GM10248 (cell line): ENCODE measurements around the gene ATF5.

Experiments
- CTCF ChIA-PET: fragments of 300-600 bp; sonication (Branson Sonifier 250); formaldehyde crosslinking; extraction: SDS; loops from one replicate; lab custom pipeline; 2021; ENCODE audit warnings: antibody characterized with exemption; lab: Yijun Ruan, JAX
- POLR2A ChIA-PET: fragments of 350-650 bp; sonication (Branson Sonifier 250); formaldehyde crosslinking; extraction: SDS; loops from one replicate; lab custom pipeline; 2020; ENCODE audit warnings: antibody characterized with exemption; lab: Yijun Ruan, JAX
- DNase-seq: peaks from one replicate; pipeline ENCODE4 v3.0.0; 2012; ENCODE audit errors: extremely low spot score
- TF ChIP-seq, protein P1 (sequence below): IDR thresholded peaks from 2 replicates; pipeline ENCODE4 v1.5.1; 2012; ENCODE audit warnings: mild to moderate bottlenecking, low read depth; ENCODE audit errors: extremely low read depth, missing control alignments, control extremely low read depth

The ATF5 gene, protein sequence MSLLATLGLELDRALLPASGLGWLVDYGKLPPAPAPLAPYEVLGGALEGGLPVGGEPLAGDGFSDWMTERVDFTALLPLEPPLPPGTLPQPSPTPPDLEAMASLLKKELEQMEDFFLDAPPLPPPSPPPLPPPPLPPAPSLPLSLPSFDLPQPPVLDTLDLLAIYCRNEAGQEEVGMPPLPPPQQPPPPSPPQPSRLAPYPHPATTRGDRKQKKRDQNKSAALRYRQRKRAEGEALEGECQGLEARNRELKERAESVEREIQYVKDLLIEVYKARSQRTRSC

DNA sequence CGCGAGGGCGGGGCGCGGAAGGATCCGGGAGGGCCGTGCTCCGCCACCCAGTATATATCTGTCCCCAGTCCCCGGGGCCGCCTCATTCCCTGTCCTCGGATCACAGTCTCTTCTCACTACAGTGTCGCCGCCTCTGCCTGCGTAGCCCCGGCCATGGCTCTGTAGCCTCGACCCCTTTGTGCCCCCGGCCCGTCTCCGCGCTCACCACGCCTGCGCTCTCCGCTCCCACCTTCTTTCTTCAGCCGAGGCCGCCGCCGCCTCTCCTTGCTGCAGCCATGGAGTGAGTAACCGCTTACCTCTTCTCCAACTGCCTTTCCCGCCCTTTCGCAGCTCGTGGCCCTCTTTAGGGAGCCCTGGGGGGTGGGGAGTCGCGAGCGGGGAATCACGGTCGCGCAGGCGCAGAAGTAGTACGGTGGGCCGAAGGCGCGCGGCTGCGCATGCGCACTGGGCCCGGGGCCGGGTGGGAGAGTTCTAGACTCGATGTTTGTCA, at the start of gene ATF5, which contains the start of gene NUP62:
Gene ATF5 (plus strand): TSS at position 85 of the 490 bp plus-strand sequence. CDS start 1,646 bp downstream, outside the sequence.
Gene NUP62 (minus strand): TSS at position 384 of the 490 bp plus-strand sequence. CDS start 19,697 bp downstream, outside the sequence.
- CTCF ChIA-PET: interaction anchor here (1.1 to 4.8 kb wide), 3 partner anchors 9 to 54 kb away, joined by 5 to 23 read pairs (median 7); no protein-coding TSS in a partner anchor
- TF ChIP-seq, protein P1, sequence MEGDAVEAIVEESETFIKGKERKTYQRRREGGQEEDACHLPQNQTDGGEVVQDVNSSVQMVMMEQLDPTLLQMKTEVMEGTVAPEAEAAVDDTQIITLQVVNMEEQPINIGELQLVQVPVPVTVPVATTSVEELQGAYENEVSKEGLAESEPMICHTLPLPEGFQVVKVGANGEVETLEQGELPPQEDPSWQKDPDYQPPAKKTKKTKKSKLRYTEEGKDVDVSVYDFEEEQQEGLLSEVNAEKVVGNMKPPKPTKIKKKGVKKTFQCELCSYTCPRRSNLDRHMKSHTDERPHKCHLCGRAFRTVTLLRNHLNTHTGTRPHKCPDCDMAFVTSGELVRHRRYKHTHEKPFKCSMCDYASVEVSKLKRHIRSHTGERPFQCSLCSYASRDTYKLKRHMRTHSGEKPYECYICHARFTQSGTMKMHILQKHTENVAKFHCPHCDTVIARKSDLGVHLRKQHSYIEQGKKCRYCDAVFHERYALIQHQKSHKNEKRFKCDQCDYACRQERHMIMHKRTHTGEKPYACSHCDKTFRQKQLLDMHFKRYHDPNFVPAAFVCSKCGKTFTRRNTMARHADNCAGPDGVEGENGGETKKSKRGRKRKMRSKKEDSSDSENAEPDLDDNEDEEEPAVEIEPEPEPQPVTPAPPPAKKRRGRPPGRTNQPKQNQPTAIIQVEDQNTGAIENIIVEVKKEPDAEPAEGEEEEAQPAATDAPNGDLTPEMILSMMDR: no peak
- POLR2A ChIA-PET: interaction anchor here (0.6 to 3.9 kb wide), 14 partner anchors 8 to 400 kb away, joined by 3 to 36 read pairs (median 4); partner anchors contain the start of genes AKT1S1 and TBC1D17
- DNase-seq: peak; percentile 96

DNA sequence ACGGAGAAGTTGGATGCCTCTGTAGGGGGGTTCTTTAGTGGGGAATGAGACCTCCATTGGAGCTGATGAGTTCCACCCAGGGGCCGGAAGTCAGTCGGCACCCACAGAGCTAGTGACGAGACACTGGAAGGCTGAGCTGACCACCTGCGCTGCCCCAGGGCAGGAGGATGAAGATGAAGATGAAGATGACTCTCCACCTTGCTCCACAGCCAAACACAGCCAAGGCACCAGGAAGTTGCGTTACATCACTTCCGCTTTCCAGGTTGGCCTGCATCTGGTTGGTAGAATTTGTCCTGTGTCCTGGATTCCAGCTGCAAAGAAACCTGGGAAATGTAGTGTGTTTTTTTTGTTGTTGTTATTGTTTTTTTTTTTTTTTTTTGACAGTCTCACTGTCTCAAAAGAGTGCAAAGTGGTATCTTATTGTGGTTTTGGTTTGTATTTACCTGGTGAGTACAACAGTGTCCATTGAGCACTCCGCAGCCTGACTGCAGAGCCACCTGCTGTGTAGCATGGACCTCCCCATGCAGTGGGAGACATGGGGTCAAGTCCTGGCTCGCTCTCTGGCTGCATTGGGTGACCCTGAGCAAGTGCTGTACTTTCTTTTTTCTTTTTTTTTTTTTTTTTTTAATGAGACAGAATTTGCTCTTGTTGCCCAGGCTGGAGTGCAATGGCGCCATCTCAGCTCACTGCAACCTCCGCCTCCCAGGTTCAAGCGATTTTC, 49.6 kb upstream of the ATF5 start:
- ChIA-PET CTCF (no interaction called here), POLR2A (no interaction called here)
- TF ChIP-seq, protein P1: no peak
- no peak for DNase-seq

DNA sequence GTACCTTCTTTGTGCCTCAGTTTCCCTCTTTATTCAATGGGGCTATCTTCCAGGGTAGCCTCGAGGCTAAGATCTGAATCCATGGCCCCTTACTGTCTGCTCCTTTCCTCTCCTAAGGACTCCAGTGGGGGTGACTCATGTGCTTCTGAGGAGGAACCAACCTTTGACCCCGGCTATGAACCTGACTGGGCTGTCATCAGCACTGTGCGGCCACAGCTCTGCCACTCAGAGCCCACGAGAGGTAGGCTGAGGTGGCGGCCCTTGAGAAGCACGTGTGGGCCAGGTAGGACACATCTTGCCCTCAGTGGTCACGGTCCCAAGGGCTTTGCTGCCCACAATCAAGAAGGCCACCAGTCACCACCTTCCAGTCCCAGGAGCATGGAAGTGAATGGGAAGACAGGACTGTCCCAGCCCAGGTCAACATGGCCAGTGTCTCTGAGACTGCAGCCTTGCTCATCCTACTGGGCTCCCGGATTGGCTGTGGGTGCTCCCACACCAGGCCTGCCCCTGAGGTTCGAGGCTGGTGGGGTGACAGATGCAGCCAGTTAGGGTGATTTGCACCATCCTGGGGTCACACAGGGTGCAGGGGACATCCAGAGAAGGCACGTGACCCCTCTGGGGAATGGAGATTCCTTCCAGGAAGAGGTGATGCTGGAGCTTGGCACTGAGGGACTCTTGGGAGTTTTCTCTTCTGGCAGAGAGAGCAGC, 48.7 kb upstream of the ATF5 start:
- ChIA-PET CTCF (interaction anchor here (1.5 kb wide), 1 partner anchor 18 kb away, joined by 4 read pairs; no protein-coding TSS in a partner anchor), POLR2A (interaction anchor here (1.2 kb wide), 1 partner anchor 49 kb away, joined by 6 read pairs; the partner anchor contains the start of genes ATF5 and NUP62)
- DNase-seq: no peak
- TF ChIP-seq, protein P1: no peak

DNA sequence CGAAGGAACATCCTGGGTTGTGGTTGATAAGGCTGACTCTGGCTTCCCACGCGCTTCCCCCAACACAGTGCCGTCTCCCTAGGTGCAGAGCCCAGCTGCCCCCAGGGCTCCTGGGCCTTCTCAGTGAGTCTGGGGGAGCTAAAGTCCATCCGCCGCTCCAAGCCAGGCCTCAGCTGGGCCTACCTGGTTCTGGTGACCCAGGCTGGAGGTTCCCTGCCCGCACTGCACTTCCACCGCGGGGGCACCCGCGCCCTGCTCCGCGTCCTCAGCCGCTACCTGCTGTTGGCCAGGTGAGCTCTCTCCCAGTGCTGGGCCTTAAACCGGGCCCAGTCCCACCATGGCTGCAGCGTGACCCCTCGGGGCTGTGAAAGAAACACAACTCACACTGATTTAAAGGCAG, 47.8 kb upstream of the ATF5 start:
- no peak for DNase-seq
- TF ChIP-seq, protein P1: no peak
- ChIA-PET POLR2A (interaction anchor here (1.2 kb wide), 1 partner anchor 48 kb away, joined by 6 read pairs; the partner anchor contains the start of genes ATF5 and NUP62), CTCF (interaction anchor here (1.5 kb wide), 1 partner anchor 17 kb away, joined by 4 read pairs; no protein-coding TSS in a partner anchor)

DNA sequence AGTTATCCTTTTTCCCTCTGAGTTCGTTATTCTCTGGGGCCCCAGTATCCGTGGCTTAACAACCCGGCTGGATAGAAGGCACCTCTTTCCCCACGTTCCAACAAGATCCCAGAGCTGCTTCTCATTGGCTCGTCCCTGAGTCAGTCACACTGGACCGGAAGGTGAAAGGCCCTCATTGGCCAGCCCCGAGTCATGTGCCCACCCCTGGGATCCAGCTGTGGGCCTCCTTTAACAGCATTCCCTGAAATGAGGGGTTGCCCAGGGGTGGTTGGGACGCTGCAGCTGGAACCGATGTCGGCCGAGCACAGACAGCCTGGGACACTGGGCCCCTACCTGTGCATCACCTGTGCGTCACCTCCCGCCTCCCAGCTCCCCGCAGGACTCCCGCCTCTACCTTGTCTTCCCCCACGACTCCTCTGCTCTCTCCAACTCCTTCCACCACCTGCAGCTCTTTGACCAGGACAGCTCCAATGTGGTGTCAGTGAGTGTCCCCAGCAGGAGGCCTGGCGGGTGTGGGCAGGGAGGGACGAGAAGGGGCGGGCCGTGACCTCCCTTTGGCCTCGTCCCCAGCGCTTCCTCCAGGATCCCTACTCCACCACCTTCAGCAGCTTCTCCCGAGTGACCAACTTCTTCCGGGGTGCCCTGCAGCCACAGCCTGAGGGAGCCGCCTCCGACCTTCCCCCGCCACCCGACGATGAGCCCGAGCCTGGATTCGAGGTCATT, 47.2 kb upstream of the ATF5 start:
- no peak for DNase-seq
- TF ChIP-seq, protein P1: no peak
- ChIA-PET CTCF (interaction anchor here (0.9 to 1.5 kb wide), 3 partner anchors 12 to 16 kb away, joined by 3 to 4 read pairs (median 3); no protein-coding TSS in a partner anchor), POLR2A (interaction anchor here (1.2 kb wide), 1 partner anchor 47 kb away, joined by 6 read pairs; the partner anchor contains the start of genes ATF5 and NUP62)
